ENCODE data around the gene EMX1.

The EMX1 gene

GRCh38 chr2:72983500-72984161 is 66.3 kb downstream of the EMX1 start:
- no peak for DNase-seq

DNA sequence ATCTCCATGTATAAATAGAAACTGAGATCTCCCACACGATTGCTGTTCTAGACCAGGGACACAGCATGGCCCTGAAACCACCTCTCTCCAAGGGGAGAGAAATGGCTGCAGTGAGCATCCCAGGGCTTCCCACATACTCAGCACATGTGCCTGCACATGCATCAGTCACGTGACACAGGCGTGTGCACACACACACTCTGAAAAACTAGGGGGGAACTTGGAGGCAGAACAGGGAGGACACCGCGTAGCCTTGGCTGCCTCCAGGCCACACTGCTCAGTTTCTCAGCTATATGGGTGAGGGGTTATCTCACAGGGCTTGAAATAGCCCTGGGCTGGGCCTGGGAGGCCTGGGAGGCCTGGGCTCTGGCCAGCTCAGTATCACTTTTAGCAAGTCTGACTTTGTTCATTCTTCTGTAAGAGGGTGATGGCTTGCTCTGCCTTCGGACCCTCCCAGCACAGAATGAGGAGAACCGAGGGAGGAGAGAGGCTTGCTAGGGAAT is 66.9 kb downstream of the EMX1 start:
- DNase-seq = no peak
